Measurements from ENCODE around the gene CYTH3.

DNA sequence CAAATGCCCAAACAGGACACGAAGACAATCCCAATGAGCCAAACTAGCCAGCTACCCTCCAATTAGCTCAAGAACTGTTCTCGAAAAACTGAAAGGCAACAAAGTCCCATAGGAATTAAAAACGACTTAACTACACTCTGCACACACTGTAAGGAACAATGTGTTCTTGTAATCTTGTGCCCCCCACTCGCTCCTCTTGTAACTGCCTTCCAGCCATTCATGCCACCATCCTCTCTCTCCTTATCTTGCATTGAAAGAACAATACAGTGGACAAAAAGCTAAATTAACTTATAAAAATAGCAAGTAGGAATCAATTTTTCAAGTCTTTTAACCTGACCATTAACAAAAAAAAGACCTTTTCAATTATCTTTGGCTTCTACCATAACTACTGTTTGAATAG lies 2.9 kb downstream of the CYTH3 start:
- TF ChIP-seq SP1 (CRISPR knock-in tag; IDR thresholded peaks at IDR 0.05) (no peak), RAD21 (CRISPR knock-in tag; conservative IDR thresholded peaks at IDR 0.05 in 1 of 2, IDR thresholded peaks at IDR 0.05 in 1 of 2) (no peak), MYC (IDR thresholded peaks at IDR 0.05; ENCODE audit: low read depth, low read length) (no peak), MYC (CRISPR knock-in tag; IDR thresholded peaks at IDR 0.05; ENCODE audit: borderline replicate concordance, low read depth) (no peak), MAFG (tag; conservative IDR thresholded peaks at IDR 0.05) (no peak), CXXC5 (CRISPR knock-in tag; IDR thresholded peaks at IDR 0.05) (no peak), SAP30 (IDR thresholded peaks at IDR 0.05; ENCODE audit: borderline replicate concordance, insufficient read depth, low read depth, low read length, poor library complexity, severe bottlenecking) (no peak), NR3C1 (CRISPR knock-in tag; IDR thresholded peaks at IDR 0.05) (no peak), NR4A1 (CRISPR knock-in tag; IDR thresholded peaks at IDR 0.05) (no peak), NR4A1 (tag; IDR thresholded peaks at IDR 0.05) (no peak), HNRNPLL (IDR thresholded peaks at IDR 0.05; ENCODE audit: low read depth, low read length, poor library complexity, severe bottlenecking) (no peak)
- TF ChIP-seq, protein P1, sequence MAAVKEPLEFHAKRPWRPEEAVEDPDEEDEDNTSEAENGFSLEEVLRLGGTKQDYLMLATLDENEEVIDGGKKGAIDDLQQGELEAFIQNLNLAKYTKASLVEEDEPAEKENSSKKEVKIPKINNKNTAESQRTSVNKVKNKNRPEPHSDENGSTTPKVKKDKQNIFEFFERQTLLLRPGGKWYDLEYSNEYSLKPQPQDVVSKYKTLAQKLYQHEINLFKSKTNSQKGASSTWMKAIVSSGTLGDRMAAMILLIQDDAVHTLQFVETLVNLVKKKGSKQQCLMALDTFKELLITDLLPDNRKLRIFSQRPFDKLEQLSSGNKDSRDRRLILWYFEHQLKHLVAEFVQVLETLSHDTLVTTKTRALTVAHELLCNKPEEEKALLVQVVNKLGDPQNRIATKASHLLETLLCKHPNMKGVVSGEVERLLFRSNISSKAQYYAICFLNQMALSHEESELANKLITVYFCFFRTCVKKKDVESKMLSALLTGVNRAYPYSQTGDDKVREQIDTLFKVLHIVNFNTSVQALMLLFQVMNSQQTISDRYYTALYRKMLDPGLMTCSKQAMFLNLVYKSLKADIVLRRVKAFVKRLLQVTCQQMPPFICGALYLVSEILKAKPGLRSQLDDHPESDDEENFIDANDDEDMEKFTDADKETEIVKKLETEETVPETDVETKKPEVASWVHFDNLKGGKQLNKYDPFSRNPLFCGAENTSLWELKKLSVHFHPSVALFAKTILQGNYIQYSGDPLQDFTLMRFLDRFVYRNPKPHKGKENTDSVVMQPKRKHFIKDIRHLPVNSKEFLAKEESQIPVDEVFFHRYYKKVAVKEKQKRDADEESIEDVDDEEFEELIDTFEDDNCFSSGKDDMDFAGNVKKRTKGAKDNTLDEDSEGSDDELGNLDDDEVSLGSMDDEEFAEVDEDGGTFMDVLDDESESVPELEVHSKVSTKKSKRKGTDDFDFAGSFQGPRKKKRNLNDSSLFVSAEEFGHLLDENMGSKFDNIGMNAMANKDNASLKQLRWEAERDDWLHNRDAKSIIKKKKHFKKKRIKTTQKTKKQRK (IDR thresholded peaks at IDR 0.05; ENCODE audit: borderline replicate concordance, low read depth, low read length), result no peak
- TF ChIP-seq, protein P2, sequence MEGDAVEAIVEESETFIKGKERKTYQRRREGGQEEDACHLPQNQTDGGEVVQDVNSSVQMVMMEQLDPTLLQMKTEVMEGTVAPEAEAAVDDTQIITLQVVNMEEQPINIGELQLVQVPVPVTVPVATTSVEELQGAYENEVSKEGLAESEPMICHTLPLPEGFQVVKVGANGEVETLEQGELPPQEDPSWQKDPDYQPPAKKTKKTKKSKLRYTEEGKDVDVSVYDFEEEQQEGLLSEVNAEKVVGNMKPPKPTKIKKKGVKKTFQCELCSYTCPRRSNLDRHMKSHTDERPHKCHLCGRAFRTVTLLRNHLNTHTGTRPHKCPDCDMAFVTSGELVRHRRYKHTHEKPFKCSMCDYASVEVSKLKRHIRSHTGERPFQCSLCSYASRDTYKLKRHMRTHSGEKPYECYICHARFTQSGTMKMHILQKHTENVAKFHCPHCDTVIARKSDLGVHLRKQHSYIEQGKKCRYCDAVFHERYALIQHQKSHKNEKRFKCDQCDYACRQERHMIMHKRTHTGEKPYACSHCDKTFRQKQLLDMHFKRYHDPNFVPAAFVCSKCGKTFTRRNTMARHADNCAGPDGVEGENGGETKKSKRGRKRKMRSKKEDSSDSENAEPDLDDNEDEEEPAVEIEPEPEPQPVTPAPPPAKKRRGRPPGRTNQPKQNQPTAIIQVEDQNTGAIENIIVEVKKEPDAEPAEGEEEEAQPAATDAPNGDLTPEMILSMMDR (IDR thresholded peaks at IDR 0.05 in 2 of 3, conservative IDR thresholded peaks at IDR 0.05 in 1 of 3; ENCODE audit: insufficient read depth in 2 of 3, low read depth in 1 of 3, low read length in 3 of 3), result no peak
- TF ChIP-seq, protein P3, sequence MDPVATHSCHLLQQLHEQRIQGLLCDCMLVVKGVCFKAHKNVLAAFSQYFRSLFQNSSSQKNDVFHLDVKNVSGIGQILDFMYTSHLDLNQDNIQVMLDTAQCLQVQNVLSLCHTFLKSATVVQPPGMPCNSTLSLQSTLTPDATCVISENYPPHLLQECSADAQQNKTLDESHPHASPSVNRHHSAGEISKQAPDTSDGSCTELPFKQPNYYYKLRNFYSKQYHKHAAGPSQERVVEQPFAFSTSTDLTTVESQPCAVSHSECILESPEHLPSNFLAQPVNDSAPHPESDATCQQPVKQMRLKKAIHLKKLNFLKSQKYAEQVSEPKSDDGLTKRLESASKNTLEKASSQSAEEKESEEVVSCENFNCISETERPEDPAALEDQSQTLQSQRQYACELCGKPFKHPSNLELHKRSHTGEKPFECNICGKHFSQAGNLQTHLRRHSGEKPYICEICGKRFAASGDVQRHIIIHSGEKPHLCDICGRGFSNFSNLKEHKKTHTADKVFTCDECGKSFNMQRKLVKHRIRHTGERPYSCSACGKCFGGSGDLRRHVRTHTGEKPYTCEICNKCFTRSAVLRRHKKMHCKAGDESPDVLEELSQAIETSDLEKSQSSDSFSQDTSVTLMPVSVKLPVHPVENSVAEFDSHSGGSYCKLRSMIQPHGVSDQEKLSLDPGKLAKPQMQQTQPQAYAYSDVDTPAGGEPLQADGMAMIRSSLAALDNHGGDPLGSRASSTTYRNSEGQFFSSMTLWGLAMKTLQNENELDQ (CRISPR knock-in tag; IDR thresholded peaks at IDR 0.05; ENCODE audit: borderline replicate concordance), result no peak

Measured in K562 (cell line).